ENCODE measurements around the gene PIEZO2. TPM values are rescaled to one million over a fixed set of nuclear protein-coding genes. Genes with fewer than 3 reads are reported as not detected.

PIEZO2 gene
- total RNA-seq, 4 donors from 2014 or later = 2.4 to 5.2 (median 3.3) TPM

DNA sequence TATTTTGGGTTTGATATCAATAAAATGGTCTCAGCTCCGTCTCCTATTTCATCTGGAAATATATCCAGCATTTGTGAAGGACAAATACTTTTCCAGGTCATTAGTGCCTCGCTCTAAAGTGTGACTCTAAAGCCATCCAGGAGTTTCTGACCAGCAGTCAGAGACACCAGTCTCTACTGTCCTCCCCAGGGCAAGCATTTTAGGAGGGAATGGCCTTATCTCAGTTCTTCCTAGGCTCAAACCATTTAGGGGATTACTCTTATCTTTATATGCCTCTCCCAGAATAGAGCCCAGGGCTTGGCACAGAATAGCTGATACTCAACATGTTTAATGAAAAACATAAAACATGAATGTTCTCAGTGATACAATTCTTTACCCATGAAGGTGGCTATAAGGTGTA, 436.0 kb downstream of the PIEZO2 start:
- WGBS = 82% methylated on average over 2 of the region's 2 CpGs
- no peak overlapping the region for H3K4me3 ChIP-seq
- H3K27ac ChIP-seq (replicated peaks in 1 of 4) = no peak overlapping the region
- H3K36me3 ChIP-seq = no peaks in the 10 kb centered on the region
- no peak for DNase-seq (ENCODE audit: extremely low spot score)
- H3K4me1 ChIP-seq = no peaks in the 10 kb centered on the region
- H3K9me3 ChIP-seq = no peaks in the 10 kb centered on the region
- TF ChIP-seq EP300 (IDR thresholded peaks at IDR 0.05) = no peak
- TF ChIP-seq, protein P1, sequence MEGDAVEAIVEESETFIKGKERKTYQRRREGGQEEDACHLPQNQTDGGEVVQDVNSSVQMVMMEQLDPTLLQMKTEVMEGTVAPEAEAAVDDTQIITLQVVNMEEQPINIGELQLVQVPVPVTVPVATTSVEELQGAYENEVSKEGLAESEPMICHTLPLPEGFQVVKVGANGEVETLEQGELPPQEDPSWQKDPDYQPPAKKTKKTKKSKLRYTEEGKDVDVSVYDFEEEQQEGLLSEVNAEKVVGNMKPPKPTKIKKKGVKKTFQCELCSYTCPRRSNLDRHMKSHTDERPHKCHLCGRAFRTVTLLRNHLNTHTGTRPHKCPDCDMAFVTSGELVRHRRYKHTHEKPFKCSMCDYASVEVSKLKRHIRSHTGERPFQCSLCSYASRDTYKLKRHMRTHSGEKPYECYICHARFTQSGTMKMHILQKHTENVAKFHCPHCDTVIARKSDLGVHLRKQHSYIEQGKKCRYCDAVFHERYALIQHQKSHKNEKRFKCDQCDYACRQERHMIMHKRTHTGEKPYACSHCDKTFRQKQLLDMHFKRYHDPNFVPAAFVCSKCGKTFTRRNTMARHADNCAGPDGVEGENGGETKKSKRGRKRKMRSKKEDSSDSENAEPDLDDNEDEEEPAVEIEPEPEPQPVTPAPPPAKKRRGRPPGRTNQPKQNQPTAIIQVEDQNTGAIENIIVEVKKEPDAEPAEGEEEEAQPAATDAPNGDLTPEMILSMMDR (IDR thresholded peaks at IDR 0.05) = no peak
- TF ChIP-seq POLR2A (IDR thresholded peaks at IDR 0.05; ENCODE audit: low read depth) = no peak
- TF ChIP-seq POLR2AphosphoS5 (IDR thresholded peaks at IDR 0.05) = no peak
- intact Hi-C loops (cut with DNase I) = no loop called here
- H3K27me3 ChIP-seq = no peaks in the 10 kb centered on the region

DNA sequence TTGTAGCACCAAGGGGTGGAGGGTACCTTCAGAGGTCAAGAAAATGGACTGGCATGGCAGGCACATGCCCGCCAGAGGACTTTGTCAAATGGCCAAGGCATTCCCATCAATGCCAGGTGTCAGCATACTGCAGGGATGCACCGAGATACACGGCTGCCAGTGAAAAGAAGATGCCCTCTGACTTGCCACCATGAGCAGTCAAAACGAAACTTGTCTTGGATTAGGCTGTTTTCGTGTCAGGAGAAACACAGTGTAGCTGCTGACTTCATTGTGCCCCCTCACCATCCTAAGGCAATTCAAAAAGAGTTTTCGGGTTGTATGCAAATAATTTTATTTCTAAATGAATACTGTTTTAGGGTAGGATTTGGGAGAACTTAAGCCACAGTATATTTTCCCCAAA, 442.1 kb downstream of the PIEZO2 start:
- no peaks in the 10 kb centered on the region for H3K27me3 ChIP-seq
- H3K27ac ChIP-seq (replicated peaks in 1 of 4) = no peak overlapping the region
- TF ChIP-seq, protein P1 (IDR thresholded peaks at IDR 0.05) = no peak
- TF ChIP-seq POLR2A (IDR thresholded peaks at IDR 0.05; ENCODE audit: low read depth) = no peak
- peak; percentile 57 for DNase-seq (ENCODE audit: extremely low spot score)
- intact Hi-C loops (cut with DNase I) = no loop called here
- H3K36me3 ChIP-seq = no peaks in the 10 kb centered on the region
- H3K4me3 ChIP-seq = no peak overlapping the region
- H3K4me1 ChIP-seq = no peaks in the 10 kb centered on the region
- 93% methylated on average over 6 of the region's 6 CpGs for WGBS
- H3K9me3 ChIP-seq = no peaks in the 10 kb centered on the region

DNA sequence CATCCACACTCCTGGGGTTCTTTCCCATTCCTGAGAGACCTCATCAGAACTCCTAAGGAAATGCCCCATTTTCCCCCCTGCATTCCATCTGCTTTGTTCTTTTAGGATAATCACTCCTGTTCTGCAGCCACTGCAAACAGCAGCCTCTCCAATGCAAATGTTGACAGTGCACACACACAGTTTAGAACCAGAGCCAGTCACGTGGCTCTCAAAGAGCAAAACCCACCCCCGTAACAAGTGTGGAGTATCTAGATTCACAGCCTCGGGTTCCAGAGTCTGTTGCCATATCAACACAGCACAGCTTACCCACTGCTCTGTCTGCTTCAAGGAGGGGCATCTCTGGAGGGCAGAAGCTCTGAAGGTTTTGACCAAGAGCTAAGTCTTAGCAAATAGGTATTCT, 443.6 kb downstream of the PIEZO2 start:
- no peaks in the 10 kb centered on the region for H3K9me3 ChIP-seq
- H3K27me3 ChIP-seq = no peaks in the 10 kb centered on the region
- no peak overlapping the region for H3K4me3 ChIP-seq
- no peak overlapping the region for H3K27ac ChIP-seq (replicated peaks in 1 of 4)
- TF ChIP-seq POLR2A (IDR thresholded peaks at IDR 0.05; ENCODE audit: low read depth) = no peak
- no peaks in the 10 kb centered on the region for H3K4me1 ChIP-seq
- 68% methylated on average over 3 of the region's 3 CpGs for WGBS
- no peaks in the 10 kb centered on the region for H3K36me3 ChIP-seq
- peak; percentile 60 for DNase-seq (ENCODE audit: extremely low spot score)
- intact Hi-C loops (cut with DNase I) = no loop called here

DNA sequence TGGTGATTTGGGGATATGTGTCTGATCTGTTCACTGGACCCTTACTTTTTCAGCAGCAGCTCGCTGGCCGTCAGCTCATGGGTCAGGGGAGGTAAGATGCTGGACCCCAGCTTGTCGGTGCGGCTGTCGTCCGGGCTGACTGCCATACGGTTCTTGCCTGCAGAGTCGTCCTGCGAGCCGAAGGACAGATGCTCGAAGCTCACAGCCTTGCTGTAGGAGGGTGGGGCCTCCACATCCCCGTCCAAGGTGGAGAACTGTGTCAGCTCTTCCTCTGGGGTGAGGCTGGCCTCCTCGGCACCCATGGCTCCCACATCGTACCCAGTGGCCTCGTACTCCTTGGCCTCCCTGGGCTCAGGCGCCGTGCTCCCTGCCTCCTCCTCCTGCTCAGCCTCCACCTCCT, 444.1 kb downstream of the PIEZO2 start:
- Histone ChIP-seq H3K27me3 (no peaks in the 10 kb centered on the region), H3K4me3 (no peak overlapping the region), H3K4me1 (no peaks in the 10 kb centered on the region), H3K36me3 (no peaks in the 10 kb centered on the region), H3K9me3 (no peaks in the 10 kb centered on the region), H3K27ac (replicated peaks in 1 of 4) (no peak overlapping the region)
- intact Hi-C loops (cut with DNase I) = no loop called here
- 95% methylated on average over 9 of the region's 17 CpGs for WGBS
- DNase-seq (ENCODE audit: extremely low spot score) = peak; percentile 87
- TF ChIP-seq POLR2AphosphoS5 (IDR thresholded peaks at IDR 0.05) (no peak), EP300 (IDR thresholded peaks at IDR 0.05) (no peak), POLR2A (IDR thresholded peaks at IDR 0.05; ENCODE audit: low read depth) (no peak)
- TF ChIP-seq, protein P1 (IDR thresholded peaks at IDR 0.05) = no peak

DNA sequence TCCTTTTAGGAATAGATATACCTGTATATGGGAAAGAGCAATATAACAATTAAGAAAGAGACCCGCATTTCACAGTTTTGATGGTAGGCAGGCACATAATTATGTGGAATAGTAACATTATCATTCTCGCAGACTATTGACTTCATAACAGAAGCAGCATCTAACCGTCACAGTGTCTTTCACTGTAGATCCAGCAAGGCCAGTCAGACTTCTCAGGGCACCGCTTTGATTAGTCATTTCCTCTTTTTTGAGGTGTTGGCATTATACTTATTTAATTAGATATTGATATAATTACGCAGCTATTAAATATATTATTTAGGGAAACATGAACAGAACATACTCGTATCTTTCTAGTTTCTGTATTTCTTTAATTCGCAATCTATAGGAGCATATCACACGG, 447.2 kb downstream of the PIEZO2 start:
- Histone ChIP-seq H3K4me1 (no peaks in the 10 kb centered on the region), H3K4me3 (no peak overlapping the region), H3K27me3 (no peaks in the 10 kb centered on the region), H3K9me3 (no peaks in the 10 kb centered on the region), H3K27ac (replicated peaks in 1 of 4) (no peak overlapping the region), H3K36me3 (no peaks in the 10 kb centered on the region)
- intact Hi-C loops (cut with DNase I) = no loop called here
- no peak for TF ChIP-seq EP300 (IDR thresholded peaks at IDR 0.05)
- TF ChIP-seq POLR2A (IDR thresholded peaks at IDR 0.05; ENCODE audit: low read depth) = no peak
- TF ChIP-seq, protein P1 (IDR thresholded peaks at IDR 0.05) = no peak
- TF ChIP-seq POLR2AphosphoS5 (IDR thresholded peaks at IDR 0.05) = no peak
- WGBS = 90% methylated on average over 8 of the region's 8 CpGs
- DNase-seq (ENCODE audit: extremely low spot score) = no peak
